ENCODE measurements around the gene NR1D1.

Gene NR1D1

DNA sequence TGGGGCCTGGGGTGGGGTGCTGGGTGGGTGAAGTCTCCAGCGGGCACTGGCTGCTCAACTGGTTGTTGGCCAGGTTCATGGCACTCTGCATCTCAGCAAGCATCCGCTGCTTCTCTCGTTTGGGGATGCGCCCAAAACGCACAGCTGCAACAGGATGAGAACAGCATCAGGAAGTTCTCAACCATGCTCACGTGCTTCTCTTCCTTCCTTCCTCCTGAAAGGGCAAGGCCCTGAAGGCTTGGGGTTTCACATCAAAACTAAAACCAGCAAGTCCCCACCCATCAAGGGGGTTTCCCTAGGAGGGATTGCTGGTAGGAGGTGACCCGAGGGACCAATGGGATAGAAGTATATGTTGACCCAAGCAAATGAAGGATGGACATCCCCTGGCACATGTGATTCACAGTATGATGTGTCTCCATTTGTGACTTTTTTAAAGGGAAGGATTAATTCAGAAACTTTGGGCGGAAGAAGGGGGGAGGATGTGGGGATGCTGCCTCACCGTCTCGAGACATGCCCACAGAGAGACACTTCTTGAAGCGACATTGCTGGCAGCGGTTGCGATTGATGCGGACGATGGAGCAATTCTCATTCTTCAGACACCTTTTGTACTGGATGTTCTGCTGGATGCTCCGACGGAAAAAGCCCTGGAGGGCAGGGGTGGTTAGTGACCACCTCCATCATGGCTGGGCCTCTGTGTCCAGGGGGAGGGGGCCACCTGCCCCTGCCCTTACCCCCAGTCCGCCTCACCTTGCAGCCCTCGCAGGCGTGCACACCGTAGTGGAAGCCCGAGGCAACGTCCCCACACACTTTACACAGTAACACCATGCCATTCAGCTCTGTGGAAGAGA, 4.2 kb downstream of the NR1D1 start:
- no peak for DNase-seq

- DNase-seq, result no peak
Measured at GRCh38 chr17:40095351-40095943, 4.9 kb downstream of the NR1D1 start.

- DNase-seq, result no peak
Measured at GRCh38 chr17:40094874-40095273, 5.5 kb downstream of the NR1D1 start.

DNA sequence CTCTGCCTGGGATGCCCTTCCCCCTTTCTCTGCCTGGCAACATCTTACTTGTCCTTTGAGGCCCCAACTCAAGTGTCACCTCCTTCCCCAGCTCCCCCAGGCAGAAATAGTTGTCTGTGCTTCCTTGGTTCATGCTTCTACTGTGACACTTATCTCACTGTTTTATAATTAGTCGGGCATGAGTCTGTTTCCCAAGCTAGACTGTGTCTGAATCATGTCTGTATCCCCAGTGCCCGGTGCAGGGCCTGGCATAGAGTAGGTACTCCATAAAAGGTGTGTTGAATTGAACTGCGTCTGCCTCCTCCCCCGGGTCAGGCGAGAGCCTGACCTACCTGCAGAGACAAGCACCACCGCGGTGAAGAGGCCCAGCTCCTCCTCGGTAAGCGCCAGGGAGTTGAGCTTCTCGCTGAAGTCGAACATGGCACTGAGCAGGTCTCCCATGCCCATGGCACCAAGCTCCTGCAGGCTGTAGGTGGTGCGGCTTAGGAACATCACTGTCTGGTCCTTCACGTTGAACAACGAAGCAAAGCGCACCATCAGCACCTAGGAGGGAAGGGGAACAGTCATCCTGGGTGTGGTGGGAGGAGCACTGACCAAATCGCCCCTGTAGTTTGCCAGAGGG, 6.7 kb downstream of the NR1D1 start:
- DNase-seq, result no peak

- no peak for DNase-seq
Measured at GRCh38 chr17:40093005-40093579, 7.3 kb downstream of the NR1D1 start.

- DNase-seq, result no peak
Measured at GRCh38 chr17:40092581-40092980, 7.8 kb downstream of the NR1D1 start.

DNA sequence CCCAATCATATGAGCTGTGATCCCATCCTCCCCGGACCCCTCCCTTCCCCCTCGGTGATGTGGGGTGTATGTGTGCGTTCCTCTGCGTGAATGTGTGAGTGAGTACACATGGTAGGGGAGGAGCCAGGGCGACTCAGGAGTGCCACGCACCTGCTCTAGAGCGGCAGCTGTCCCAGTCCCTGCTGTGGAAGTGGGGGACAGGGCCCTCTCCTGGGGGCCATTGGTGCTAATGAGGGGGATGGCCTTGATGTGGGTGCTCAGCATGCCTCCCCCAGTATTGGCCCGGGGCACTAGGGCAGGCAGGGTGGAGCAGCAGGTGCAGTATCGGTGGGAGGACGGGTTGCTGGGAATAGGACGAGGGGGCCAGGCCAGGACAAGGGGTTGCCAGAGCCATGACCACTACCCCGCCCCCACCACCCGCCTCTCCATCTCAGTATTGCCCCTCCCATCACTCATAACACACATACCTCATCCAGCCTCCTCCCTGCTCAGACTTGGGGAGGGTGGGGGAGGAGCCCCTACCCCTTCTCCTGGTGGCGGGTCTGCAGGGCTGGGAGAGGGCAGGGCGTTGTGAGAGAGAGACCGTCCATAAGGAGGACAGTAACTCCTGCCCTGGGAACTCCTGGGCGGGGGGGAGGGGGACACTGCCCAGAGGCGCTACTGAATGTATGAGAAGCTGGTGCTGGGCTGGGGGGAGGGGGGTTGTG, 8.5 kb downstream of the NR1D1 start:
- no peak for DNase-seq

- DNase-seq, result no peak
Measured at GRCh38 chr17:40090237-40091119, 9.9 kb downstream of the NR1D1 start.

DNA sequence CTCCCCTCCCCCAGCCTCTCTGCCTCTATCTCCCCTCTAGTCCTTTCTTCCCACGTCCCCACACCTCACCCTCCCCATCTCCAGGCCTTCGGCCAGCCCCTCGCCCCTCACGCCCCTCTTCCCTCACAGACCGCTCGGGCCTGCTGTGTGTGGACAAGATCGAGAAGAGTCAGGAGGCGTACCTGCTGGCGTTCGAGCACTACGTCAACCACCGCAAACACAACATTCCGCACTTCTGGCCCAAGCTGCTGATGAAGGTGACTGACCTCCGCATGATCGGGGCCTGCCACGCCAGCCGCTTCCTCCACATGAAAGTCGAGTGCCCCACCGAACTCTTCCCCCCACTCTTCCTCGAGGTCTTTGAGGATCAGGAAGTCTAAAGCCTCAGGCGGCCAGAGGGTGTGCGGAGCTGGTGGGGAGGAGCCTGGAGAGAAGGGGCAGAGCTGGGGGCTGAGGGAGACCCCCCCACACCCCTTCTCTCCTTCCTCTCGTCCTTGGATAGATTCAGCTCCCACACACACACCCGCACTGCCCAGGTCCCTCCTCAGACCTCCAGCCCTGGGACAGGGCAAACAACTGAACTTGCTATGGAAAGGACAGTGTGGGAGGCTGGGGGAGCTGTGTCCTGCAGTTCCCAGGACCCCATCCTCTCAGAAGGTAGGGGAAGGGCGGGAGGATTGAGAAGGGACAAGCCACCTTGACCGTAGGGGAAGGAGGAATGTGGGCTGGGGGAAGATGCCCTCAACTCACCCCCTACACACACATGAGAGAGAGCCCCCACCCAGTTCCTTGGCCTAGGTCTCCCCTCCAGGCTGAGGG, 11.1 kb downstream of the NR1D1 start:
- no peak for DNase-seq

DNA sequence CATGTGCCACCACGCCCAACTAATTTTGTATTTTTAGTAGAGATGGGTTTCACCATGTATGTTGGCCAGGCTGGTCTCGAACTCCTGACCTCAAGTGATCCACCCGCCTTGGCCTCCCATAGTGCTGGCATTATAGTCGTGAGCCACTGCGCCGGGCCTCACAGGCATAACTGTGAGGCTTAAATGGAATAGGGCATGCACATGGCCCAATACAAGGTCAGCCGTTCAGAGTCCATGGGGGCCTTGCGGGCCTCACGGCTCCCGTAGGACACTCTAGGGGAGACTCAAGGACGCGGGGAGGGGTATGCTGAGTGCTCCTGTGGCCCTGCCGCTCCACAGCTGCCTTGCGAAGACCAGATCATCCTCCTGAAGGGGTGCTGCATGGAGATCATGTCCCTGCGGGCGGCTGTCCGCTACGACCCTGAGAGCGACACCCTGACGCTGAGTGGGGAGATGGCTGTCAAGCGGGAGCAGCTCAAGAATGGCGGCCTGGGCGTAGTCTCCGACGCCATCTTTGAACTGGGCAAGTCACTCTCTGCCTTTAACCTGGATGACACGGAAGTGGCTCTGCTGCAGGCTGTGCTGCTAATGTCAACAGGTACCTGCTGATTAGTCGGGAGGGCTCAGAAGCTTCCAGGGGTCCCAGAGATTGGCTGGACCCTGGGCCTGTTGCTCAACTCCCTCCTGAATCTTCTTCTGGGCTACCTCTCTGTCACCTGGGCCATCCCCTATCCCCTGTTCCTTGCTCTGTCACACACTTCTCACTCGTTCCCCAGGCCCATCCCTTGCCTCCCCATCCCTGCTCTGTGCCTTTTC, 12.3 kb downstream of the NR1D1 start:
- no peak for DNase-seq

DNA sequence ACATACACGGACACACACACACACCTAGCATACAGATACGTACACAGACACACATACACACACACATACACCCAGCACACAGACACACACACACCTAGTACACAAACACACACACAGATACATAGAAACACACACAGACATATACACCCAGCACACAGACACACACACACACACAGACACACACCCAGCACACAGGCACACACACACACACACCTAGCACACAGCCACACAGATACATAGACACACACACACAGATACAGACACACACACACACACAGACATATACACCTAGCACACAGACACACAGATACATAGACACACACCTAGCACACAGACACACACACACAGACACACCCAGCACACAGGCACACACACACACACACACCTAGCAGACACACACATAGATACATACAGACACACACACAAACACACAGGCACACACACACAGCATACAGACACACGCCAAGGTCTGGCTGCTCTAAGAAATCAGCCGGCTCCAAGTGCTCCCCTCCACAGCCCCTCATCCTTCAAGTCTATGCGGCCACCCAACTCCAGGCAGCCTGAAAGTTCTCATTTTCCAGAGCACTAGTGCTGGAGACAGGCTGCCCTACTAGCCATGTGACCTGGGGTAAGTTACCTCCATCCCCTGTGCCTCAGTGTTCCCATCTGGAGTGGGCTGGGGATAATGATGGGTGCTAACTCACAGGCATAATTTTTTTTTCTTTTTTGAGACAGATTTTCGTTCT, 13.2 kb downstream of the NR1D1 start:
- DNase-seq, result no peak

DNA sequence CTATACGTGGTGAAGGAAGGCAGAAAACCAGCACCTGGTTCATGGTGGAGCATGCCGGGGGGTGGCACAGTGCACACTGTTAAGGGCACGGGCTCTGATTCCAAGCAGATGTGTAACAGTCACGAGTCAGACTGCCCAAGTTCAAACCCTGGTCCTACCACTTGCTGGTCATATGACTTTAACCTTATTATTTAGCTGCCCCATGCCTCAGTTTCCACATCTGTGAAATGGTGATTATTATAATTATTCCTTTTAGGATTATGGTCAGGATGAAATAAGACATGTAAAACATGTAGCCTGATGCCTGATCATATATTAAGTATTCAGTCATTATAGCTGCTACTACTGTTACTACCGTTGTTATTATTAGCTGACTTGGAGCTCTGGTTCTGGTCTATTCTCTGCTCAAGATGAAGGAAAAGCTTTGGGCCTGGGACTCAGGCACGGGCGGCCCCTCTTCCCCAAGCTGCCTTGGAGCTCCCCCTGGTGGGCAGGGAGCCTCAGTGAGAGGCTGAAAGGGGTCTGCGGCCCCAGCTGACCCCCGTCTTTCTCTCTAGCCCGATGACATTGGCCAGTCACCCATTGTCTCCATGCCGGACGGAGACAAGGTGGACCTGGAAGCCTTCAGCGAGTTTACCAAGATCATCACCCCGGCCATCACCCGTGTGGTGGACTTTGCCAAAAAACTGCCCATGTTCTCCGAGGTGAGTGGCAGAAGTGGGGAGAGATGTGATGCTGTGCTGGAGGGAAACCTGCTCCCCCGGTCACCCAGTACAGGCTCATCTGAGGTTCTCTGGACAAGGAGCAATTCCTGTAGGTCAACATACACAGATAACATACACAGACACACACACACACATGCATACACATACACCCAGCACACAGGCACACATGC, 14.0 kb downstream of the NR1D1 start:
- DNase-seq, result no peak

GRCh38 chr17:40084477-40084876, 15.9 kb downstream of the NR1D1 start:
- no peak for DNase-seq

- DNase-seq, result no peak
Measured at GRCh38 chr17:40079545-40079944, 20.8 kb downstream of the NR1D1 start.

DNA sequence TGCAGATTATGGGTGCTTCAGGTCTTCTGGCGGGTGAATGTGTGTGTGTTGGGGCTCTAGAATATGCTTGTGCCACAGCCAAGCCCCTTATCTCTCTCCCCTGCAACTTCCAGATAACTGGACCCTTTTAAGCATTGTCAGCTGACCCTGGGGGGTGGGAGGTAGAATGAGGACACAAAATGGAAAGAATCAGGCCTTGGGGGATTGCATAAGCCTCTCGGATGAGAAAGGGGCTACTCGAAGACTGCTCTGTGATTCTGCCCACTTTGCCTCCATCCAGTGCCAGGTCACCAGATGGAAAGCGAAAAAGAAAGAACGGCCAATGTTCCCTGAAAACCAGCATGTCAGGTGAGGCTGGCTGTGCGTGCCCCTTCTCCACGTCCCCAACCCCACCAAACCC, 23.8 kb downstream of the NR1D1 start:
- DNase-seq, result no peak

DNA sequence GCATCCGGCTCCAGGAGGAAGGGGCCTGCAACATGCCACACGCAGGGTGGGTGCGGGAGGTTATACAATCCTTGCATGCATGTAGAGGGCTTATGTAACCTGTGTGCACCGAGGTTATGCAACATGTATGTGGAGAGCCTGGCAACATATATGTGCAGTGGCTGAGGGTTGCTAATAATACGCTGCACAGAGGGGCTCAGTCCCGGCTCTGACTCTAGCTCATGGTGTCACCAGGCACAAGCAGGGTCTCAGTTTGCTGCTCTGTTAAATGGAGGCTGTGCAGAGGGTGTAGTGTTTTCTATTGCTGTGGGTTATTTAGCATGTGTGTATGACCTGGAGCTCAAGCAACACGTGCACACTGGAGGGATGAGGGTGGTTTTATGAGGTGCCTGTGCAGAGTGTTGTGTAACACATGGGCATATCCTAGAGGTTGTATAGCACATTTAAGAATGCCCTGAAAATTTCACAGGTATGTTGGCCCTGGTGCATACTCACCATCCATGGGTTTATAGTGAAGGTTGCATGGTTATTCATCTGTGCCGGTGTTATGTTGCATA, 24.4 kb downstream of the NR1D1 start:
- DNase-seq, result no peak

GRCh38 chr17:40075201-40075941, 25.0 kb downstream of the NR1D1 start:
- no peak for DNase-seq

DNA sequence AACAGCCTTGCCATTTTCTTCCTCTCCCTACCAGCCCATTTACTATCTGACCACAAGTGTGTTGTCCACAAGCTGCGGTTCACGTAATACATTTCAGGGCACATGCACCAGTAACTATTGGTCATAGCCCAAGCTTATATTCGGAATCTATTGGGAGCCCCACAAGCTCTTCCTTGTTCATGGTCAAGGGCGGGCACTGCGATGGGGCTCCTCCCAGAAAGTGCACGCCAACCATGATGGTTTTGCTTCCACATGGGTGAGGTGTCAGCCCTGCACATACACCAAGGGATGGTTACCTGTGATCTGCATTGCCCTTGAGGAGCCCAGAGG, 25.6 kb downstream of the NR1D1 start:
- no peak for DNase-seq
